ENCODE results near the gene NDOR1. TPM values are rescaled to one million over a fixed set of nuclear protein-coding genes. Genes with fewer than 3 reads are reported as not detected.

The NDOR1 gene
- total and polyA plus RNA-seq, 2 of the 8 experiments (the other 6 are each of a cell fraction or from before 2014, with no cell fraction given) = 25.7 to 32.3 TPM

DNA sequence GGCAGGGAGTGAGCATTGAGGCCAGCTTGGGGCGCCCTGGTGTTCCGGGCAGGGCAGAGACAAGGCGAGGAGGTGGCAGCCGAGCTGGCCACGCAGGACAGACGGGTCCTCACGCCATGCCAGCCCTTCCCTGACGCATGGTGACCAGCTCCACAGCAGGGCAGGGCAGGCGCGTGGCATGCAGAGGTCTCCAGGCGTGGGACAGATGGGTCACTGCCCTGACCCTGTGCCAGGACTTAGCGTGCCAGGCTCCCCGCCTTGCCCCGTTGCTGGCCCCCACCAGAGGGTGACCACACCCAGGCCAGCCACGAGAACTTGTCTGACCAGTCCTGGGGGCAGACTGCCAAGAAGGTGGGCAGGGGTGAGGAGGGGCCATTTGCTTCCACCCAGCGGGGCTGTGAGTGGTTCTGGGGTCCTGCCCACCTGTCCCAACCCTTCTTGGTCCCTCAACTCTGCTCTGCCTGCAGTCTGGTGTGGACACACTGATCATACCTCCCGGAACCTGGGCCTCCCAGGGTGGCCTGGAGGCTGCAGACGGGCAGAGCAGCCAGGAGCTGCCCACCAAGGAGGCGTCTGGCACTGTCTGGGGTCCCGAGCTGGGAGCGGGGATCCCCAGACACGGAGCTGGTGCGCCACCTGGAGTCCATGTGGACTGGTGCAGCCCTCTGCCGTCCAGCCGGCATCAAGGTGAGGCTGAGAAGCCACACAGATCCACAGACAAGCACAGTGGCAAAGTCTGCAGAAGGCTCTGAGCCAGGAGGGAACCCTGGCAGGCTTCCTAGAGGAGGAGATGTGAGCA lies 21.8 kb downstream of the NDOR1 start, which contains the start of gene RNF224:
Gene RNF224, plus strand, starts transcription at position 449 of the 799 bp plus-strand sequence. CDS start 834 bp downstream, outside the sequence.
- no peaks in the 10 kb centered on the region for H3K79me2 ChIP-seq (ENCODE audit: control insufficient read depth in 1 of 2, insufficient read depth in 2 of 2, low read length in 2 of 2)
- peak within 1 kb of the TSS; percentile 91 for H4K91ac ChIP-seq (replicated peaks; ENCODE audit: insufficient read length, low read length)
- H3K56ac ChIP-seq (replicated peaks; ENCODE audit: insufficient read length, low read depth, low read length) = peak within 1 kb of the TSS; percentile 46
- H3K23me2 ChIP-seq (ENCODE audit: low read depth, low read length) = peaks cover 12% of the 10 kb centered on the region; the same call in 1 of the 2 replicates
- peak within 1 kb of the TSS; percentile 62 for H4K5ac ChIP-seq (ENCODE audit: insufficient read length, low read depth, low read length)
- peak within 1 kb of the TSS; percentile 68; the same call in 1 of the 2 replicates for H2BK12ac ChIP-seq (ENCODE audit: low read depth, low read length)
- no peak within 1 kb of the TSS; a peak in 1 of 7 replicates for H3K9ac ChIP-seq (replicated peaks in 1 of 4; ENCODE audit: extremely low read depth in 1 of 4, low read depth in 3 of 4, low read length in 3 of 4)
- peak within 1 kb of the TSS; percentile 33 for H2BK120ac ChIP-seq (replicated peaks; ENCODE audit: low read depth, low read length)
- no peaks in the 10 kb centered on the region for H4K20me1 ChIP-seq (replicated peaks in 1 of 2; ENCODE audit: control insufficient read depth in 1 of 2, insufficient read depth in 2 of 2, low read length in 2 of 2)
- H3K9me3 ChIP-seq (ENCODE audit: insufficient read depth in 2 of 2, low read depth in 1 of 2, low read length in 1 of 2) = no peaks in the 10 kb centered on the region
- POLR2A ChIA-PET (ENCODE audit: partially characterized antibody) = interaction anchor here (1.1 to 69.9 kb wide), 7 partner anchors 10 to 110 kb away, joined by 3 to 1462 read pairs (median 5); partner anchors contain the start of genes ANAPC2, NDOR1, NELFB and SSNA1
- no peak within 1 kb of the TSS; the same call in none of the 2 replicates for H3K18ac ChIP-seq (ENCODE audit: extremely low read depth, low read length)
- H2BK15ac ChIP-seq (ENCODE audit: low read length) = peak within 1 kb of the TSS; percentile 46; the same call in 1 of the 2 replicates
- DNase-seq (ENCODE audit: low read depth in 1 of 2, low spot score in 2 of 2) (peak in 1 of 2 experiments; percentile 96), FAIRE-seq (peak; percentile 32)
- no peaks in the 10 kb centered on the region for H3K36me3 ChIP-seq (ENCODE audit: control insufficient read depth in 2 of 4, insufficient read depth in 4 of 4, low read length in 3 of 4)
- H2AFZ ChIP-seq (ENCODE audit: low read length) = no peak within 1 kb of the TSS
- no peak within 1 kb of the TSS for H3K27ac ChIP-seq (ENCODE audit: low read depth, low read length)
- no peak within 1 kb of the TSS; the same call in 1 of the 2 replicates for H4K8ac ChIP-seq (ENCODE audit: extremely low read depth, insufficient read depth, low read length)
- H3K14ac ChIP-seq (ENCODE audit: insufficient read length) = no peak within 1 kb of the TSS
- CTCF ChIA-PET (ENCODE audit: partially characterized antibody) = interaction anchor here (0.6 to 20.2 kb wide), 31 partner anchors 11 to 1087 kb away, joined by 3 to 204 read pairs (median 4); partner anchors contain the start of genes ANAPC2, GRIN1, LRRC26 and NPDC1
- WGBS, 2 experiments (ENCODE audit: extremely low coverage in 1 of 2, insufficient coverage in 1 of 2, insufficient read length in 1 of 2, insufficient replicate concordance in 2 of 2, low coverage in 1 of 2, low lambda C conversion rate in 2 of 2, missing lambda C conversion rate in 1 of 2) = 56% methylated on average over 23 of the region's 25 CpGs; no CpG with 5 or more reads in 1 of the 2 experiments
- H3K4me1 ChIP-seq (replicated peaks in 1 of 4; ENCODE audit: control insufficient read depth in 3 of 4, insufficient read depth in 4 of 4, low read length in 3 of 4) = peaks cover 0 to 22% (median 10%) of the 10 kb centered on the region in 4 experiments; a peak in 5 of 7 replicates
- H3K4me3 ChIP-seq (ENCODE audit: extremely low read depth in 1 of 4, insufficient read depth in 2 of 4, low read depth in 3 of 4, low read length in 4 of 4) = no peak within 1 kb of the TSS
- H2BK20ac ChIP-seq (ENCODE audit: low read length) = 0 out of 2 replicates have a peak within 1 kb of the TSS, but pooled peaks have one; percentile 48
- H3K4me2 ChIP-seq (ENCODE audit: insufficient read depth in 1 of 2, low read depth in 2 of 2, low read length in 2 of 2) = peak within 1 kb of the TSS in 1 of 2 experiments; percentile 50; a peak in 1 of 4 replicates
- no peak within 1 kb of the TSS for H3K23ac ChIP-seq (ENCODE audit: insufficient read length)
- peak within 1 kb of the TSS; percentile 90 for H2BK5ac ChIP-seq (ENCODE audit: low read depth, low read length)
- H3K27me3 ChIP-seq (replicated peaks in 1 of 4; ENCODE audit: control insufficient read depth in 3 of 4, extremely low read depth in 1 of 4, insufficient read depth in 3 of 4, low read length in 3 of 4) = no peaks in the 10 kb centered on the region; a peak in 2 of 7 replicates
- no peaks in the 10 kb centered on the region for H3K79me1 ChIP-seq (ENCODE audit: low read depth, low read length)
- H3K4ac ChIP-seq (replicated peaks; ENCODE audit: insufficient read length, low read depth, low read length) = peak within 1 kb of the TSS; percentile 87
- H2AK5ac ChIP-seq (ENCODE audit: low read depth, low read length) = peak within 1 kb of the TSS; percentile 70; the same call in 1 of the 2 replicates
- TF ChIP-seq MAX (IDR thresholded peaks at IDR 0.05) (peak; percentile 44; the same call in 1 of the 2 replicates), HDAC6 (IDR thresholded peaks at IDR 0.05; ENCODE audit: low read depth, low read length) (no peak), RNF2 (IDR thresholded peaks at IDR 0.05; ENCODE audit: borderline replicate concordance, low read depth, low read length, missing control alignments, poor library complexity, severe bottlenecking) (no peak), YY1 (IDR thresholded peaks at IDR 0.05; ENCODE audit: low read depth, low read length) (0 out of 2 replicates have a peak, but pooled peaks have one; percentile 43), POLR2A (IDR thresholded peaks at IDR 0.05; ENCODE audit: control extremely low read depth in 1 of 2, low read depth in 2 of 2, low read length in 2 of 2) (no peak), PHF8 (conservative IDR thresholded peaks at IDR 0.05; ENCODE audit: low read depth, low read length) (no peak), SUZ12 (IDR thresholded peaks at IDR 0.05; ENCODE audit: low read length) (no peak), RFX5 (IDR thresholded peaks at IDR 0.05; ENCODE audit: borderline replicate concordance, low read depth, low read length) (no peak), BCL11A (IDR thresholded peaks at IDR 0.05; ENCODE audit: low read depth in 2 of 2, low read length in 2 of 2) (no peak), EGR1 (IDR thresholded peaks at IDR 0.05; ENCODE audit: borderline replicate concordance, low read depth, low read length) (no peak; the same call in 1 of the 2 replicates)

Data from H1 (cell line).